Mammary epithelial cell (primary cell): ENCODE results near the gene TAPT1.

Experiments
- CTCF ChIP-seq, 2 donors: IDR thresholded peaks in 1 of 2; conservative IDR thresholded peaks in 1 of 2; 2 replicates each; pipeline ENCODE4 v1.5.1; 2011 to 2012; ENCODE audit warnings: inconsistent platforms in 2 of 2, low read length in 2 of 2, mild to moderate bottlenecking in 2 of 2, control low read depth in 1 of 2, low read depth in 1 of 2; ENCODE audit not compliant: insufficient read depth in 1 of 2; ENCODE audit errors: extremely low read depth in 1 of 2
- EZH2 ChIP-seq: IDR thresholded peaks from 2 replicates; pipeline ENCODE4 v1.6.1; 2012; ENCODE audit warnings: low read length, inconsistent platforms, borderline replicate concordance

- no peak for TF ChIP-seq CTCF (conservative IDR thresholded peaks at IDR 0.05 in 1 of 2, IDR thresholded peaks at IDR 0.05 in 1 of 2; ENCODE audit: extremely low read depth in 1 of 2, insufficient read depth in 1 of 2, low read depth in 1 of 2, low read length in 2 of 2)
- no peak for TF ChIP-seq EZH2
Observed at GRCh38 chr4:16227462-16227868, 1.2 kb upstream of the TAPT1 start.
